Right lobe of liver (tissue), 4 donors: Measurements from ENCODE around the gene RAB3B.

Source experiments
- CTCF ChIP-seq, 4 donors: fragments of 200-600 bp in 3 of 4; fragments of 450-650 bp in 1 of 4; IDR thresholded peaks; one replicate each; pipeline versions ENCODE4 v1.5.1 to v1.8.0; 2016 to 2022; ENCODE audit warnings: antibody characterized with exemption in 4 of 4, mild to moderate bottlenecking in 2 of 4
- POLR2A ChIP-seq: fragments of 450-650 bp; IDR thresholded peaks from one replicate; pipeline ENCODE4 v1.6.1; 2017; ENCODE audit warnings: antibody characterized with exemption, mild to moderate bottlenecking
- donor health status: DM: no; HTN: no; CAD: no.
- donor health status: DM: no; HTN: no; CAD: no.
- donor health status: DM: no; HTN: yes; CAD: no.

GRCh38 chr1:51928896-51929295 lies 61.6 kb downstream of the RAB3B start:
- TF ChIP-seq POLR2A (no peak), CTCF (IDR thresholded peaks at IDR 0.05) (no peak)
